NCI-H187 (cell line): ENCODE data around the gene NRG3.

Experiments used
- DNase-seq, 2 experiments: peaks; one replicate each; lab custom pipeline; 2025; lab: John Stamatoyannopoulos, UW

Gene NRG3

GRCh38 chr10:82685087-82685486, 810.1 kb downstream of the NRG3 start:
- DNase-seq = no peak

GRCh38 chr10:82691211-82691610, 816.2 kb downstream of the NRG3 start:
- no peak for DNase-seq

GRCh38 chr10:82692458-82692857, 817.5 kb downstream of the NRG3 start:
- DNase-seq = no peak

GRCh38 chr10:82721831-82722230, 846.8 kb downstream of the NRG3 start:
- DNase-seq = no peak

GRCh38 chr10:82722273-82722672, 847.3 kb downstream of the NRG3 start:
- DNase-seq = no peak

GRCh38 chr10:82736305-82736704, 861.3 kb downstream of the NRG3 start:
- DNase-seq = no peak

- DNase-seq = no peak
These were observed 862.6 kb downstream of the NRG3 start for GRCh38 chr10:82737549-82737948.

GRCh38 chr10:82738592-82738991, 863.6 kb downstream of the NRG3 start:
- DNase-seq = no peak

GRCh38 chr10:82742478-82742877, 867.5 kb downstream of the NRG3 start:
- DNase-seq = no peak

- DNase-seq = no peak
These were observed 867.9 kb downstream of the NRG3 start for GRCh38 chr10:82742898-82743297.

- DNase-seq = no peak
These were observed 875.5 kb downstream of the NRG3 start for GRCh38 chr10:82750538-82750937.

- DNase-seq = no peak
These were observed 882.4 kb downstream of the NRG3 start for GRCh38 chr10:82757397-82757796.

- no peak for DNase-seq
These were observed 882.9 kb downstream of the NRG3 start for GRCh38 chr10:82757901-82758300.

GRCh38 chr10:82759050-82759449, 884.1 kb downstream of the NRG3 start:
- DNase-seq = no peak

GRCh38 chr10:82762641-82763040, 887.6 kb downstream of the NRG3 start:
- no peak for DNase-seq

- DNase-seq = no peak
These were observed 893.0 kb downstream of the NRG3 start for GRCh38 chr10:82768040-82768439.

GRCh38 chr10:82778908-82779307, 903.9 kb downstream of the NRG3 start:
- DNase-seq = no peak

GRCh38 chr10:82796510-82796909, 921.5 kb downstream of the NRG3 start:
- no peak for DNase-seq

- DNase-seq = no peak
These were observed 926.3 kb downstream of the NRG3 start for GRCh38 chr10:82801289-82801688.

- DNase-seq = no peak
These were observed 936.6 kb downstream of the NRG3 start for GRCh38 chr10:82811621-82812020.

GRCh38 chr10:82813856-82814255, 938.9 kb downstream of the NRG3 start:
- DNase-seq = no peak

GRCh38 chr10:82814635-82815034, 939.6 kb downstream of the NRG3 start:
- no peak for DNase-seq

- DNase-seq = no peak
These were observed 940.7 kb downstream of the NRG3 start for GRCh38 chr10:82815680-82816079.

GRCh38 chr10:82817676-82818422, 942.9 kb downstream of the NRG3 start:
- DNase-seq = no peak
